ENCODE results near the gene AKAP7.

DNA sequence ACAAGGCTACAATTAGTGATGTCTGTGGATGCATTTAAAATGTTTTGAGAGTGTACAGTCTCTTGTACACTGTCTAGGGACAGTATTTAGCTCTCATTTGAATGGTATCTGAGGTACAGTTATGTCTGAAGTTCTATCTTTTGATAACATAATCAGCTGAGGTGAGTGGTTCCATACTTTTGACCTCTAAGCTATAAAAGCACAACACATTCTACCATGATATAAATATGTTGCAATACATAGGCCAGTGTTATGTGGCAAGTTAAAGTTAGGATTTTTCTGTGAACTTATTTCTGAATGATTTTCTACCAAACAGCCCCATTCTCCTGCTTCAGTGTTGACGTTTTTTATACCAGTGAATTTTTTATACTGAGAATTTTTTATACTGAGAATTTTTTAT lies 77.6 kb downstream of the AKAP7 start:
- TF ChIP-seq, protein P1, sequence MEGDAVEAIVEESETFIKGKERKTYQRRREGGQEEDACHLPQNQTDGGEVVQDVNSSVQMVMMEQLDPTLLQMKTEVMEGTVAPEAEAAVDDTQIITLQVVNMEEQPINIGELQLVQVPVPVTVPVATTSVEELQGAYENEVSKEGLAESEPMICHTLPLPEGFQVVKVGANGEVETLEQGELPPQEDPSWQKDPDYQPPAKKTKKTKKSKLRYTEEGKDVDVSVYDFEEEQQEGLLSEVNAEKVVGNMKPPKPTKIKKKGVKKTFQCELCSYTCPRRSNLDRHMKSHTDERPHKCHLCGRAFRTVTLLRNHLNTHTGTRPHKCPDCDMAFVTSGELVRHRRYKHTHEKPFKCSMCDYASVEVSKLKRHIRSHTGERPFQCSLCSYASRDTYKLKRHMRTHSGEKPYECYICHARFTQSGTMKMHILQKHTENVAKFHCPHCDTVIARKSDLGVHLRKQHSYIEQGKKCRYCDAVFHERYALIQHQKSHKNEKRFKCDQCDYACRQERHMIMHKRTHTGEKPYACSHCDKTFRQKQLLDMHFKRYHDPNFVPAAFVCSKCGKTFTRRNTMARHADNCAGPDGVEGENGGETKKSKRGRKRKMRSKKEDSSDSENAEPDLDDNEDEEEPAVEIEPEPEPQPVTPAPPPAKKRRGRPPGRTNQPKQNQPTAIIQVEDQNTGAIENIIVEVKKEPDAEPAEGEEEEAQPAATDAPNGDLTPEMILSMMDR (IDR thresholded peaks at IDR 0.05) = no peak
- TF ChIP-seq POLR2A (IDR thresholded peaks at IDR 0.05) = no peak

All from testis (tissue), 2 donors.